GM12801 (cell line): ENCODE data around the gene GIGYF2.

Experiments
- CTCF ChIP-seq: IDR thresholded peaks from one replicate; pipeline ENCODE4 v1.5.1; 2011; ENCODE audit warnings: control low read depth; ENCODE audit not compliant: insufficient read length; ENCODE audit errors: extremely low read depth

The GIGYF2 gene

DNA sequence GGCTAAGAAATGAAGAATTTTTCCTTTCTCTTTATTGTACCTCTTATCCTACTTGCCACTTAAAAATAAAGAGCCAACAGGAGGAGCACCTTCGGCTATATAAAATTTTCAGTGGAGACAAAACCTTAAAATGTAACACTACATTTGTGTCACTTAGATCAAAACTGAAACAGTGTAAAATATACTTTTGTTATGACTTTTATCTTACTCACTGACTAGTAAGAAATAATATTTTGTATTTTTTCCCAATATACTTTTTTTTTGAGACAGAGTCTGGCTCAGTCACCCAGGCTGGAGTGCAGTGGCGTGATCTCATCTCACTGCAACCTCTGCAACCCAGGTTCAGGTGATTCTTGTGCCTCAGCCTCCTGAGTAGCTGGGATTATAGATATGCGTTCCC, 50.9 kb downstream of the GIGYF2 start:
- TF ChIP-seq CTCF = no peak

DNA sequence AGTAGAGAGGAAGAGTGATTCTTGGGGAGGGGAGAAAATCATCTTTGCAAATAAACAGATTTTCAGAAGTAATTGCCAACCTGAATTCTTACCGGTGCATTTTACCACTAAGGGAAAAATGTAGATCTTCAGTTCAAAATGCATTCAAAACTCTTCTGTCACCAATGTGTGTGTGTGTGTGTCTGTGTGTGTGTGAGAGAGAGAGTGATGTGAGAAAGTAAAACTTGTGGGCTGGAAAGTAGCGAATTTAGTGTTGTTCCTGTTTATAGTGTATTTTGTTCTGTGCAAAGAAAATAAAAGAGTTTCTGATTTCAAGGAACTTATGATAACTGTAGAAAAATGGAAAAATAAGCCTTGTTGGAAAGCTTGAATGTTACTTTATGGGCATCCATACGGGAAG, 52.2 kb downstream of the GIGYF2 start:
- no peak for TF ChIP-seq CTCF

- TF ChIP-seq CTCF = no peak
Observed at GRCh38 chr2:232750135-232750671, 53.1 kb downstream of the GIGYF2 start.

- no peak for TF ChIP-seq CTCF
Observed at GRCh38 chr2:232757905-232758304, 60.8 kb downstream of the GIGYF2 start.

DNA sequence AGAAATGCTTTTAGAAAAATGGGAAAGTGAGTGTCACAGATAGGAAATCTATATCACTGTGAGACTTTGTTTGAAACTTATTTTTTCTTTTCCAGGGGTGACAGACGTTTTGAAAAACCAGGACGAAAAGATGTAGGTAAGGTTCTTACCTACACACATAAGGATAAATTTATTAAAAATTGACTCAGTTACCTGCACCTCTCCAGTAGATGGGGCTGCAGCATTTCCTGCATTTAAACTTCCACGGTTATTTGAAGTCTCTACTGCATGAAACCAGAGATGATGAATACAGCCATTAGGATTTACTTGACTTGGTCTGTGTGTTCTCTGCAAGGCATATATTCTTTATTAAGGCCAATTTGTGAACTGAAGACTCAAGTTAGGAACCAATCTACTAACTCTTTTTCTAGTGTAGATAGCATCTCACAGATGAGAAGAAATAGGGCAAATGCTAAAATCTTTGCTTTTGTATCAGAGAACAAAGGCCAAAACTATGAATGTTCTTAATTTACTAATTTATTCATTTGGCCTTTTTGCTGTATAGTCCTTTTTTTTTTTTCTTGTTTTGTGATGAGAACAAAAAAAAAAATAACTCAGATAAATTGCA, 64.3 kb downstream of the GIGYF2 start:
- TF ChIP-seq CTCF = no peak

GRCh38 chr2:232767866-232768265, 70.7 kb downstream of the GIGYF2 start:
- no peak for TF ChIP-seq CTCF

- no peak for TF ChIP-seq CTCF
Observed at GRCh38 chr2:232770207-232770606, 73.1 kb downstream of the GIGYF2 start.
